ENCODE measurements around the gene SMG1.
"Not testable (repeated sequence)": the region's sequence is repeated elsewhere in the genome, so short reads cannot be mapped to it uniquely, and the experiment has no call there.

Gene SMG1

GRCh38 chr16:18797746-18798145 lies 128.5 kb downstream of the SMG1 start:
- DNase-seq = no peak

- DNase-seq = no peak
Measured at GRCh38 chr16:18796377-18796776, 129.8 kb downstream of the SMG1 start.

GRCh38 chr16:18792836-18793433 lies 133.3 kb downstream of the SMG1 start:
- DNase-seq = no peak

GRCh38 chr16:18789850-18790706 lies 136.1 kb downstream of the SMG1 start, which contains the start of gene RPS15A:
Gene RPS15A (minus strand): TSS chr16:18790334. CDS start chr16:18789113, 1,221 bp downstream.
- peak; percentile 98 for DNase-seq

- no peak for DNase-seq
Measured at GRCh38 chr16:18789515-18789849, 136.7 kb downstream of the SMG1 start.

GRCh38 chr16:18788828-18789514 lies 137.2 kb downstream of the SMG1 start:
- DNase-seq = no peak

- no peak for DNase-seq
Measured at GRCh38 chr16:18784917-18785623, 141.1 kb downstream of the SMG1 start.

- DNase-seq = no peak
Measured at GRCh38 chr16:18783430-18784341, 142.5 kb downstream of the SMG1 start.

GRCh38 chr16:18782697-18783429 lies 143.3 kb downstream of the SMG1 start:
- no peak for DNase-seq

- not testable (repeated sequence) for DNase-seq
Measured at GRCh38 chr16:18781232-18781631, 145.0 kb downstream of the SMG1 start.

- not testable (repeated sequence) for DNase-seq
Measured at GRCh38 chr16:18780460-18781026, 145.7 kb downstream of the SMG1 start.

GRCh38 chr16:18777664-18778063 lies 148.5 kb downstream of the SMG1 start:
- not testable (repeated sequence) for DNase-seq

- DNase-seq = not testable (repeated sequence)
Measured at GRCh38 chr16:18776334-18776733, 149.9 kb downstream of the SMG1 start.

GRCh38 chr16:18774651-18775050 lies 151.6 kb downstream of the SMG1 start:
- not testable (repeated sequence) for DNase-seq

- not testable (repeated sequence) for DNase-seq
Measured at GRCh38 chr16:18772171-18772570, 154.0 kb downstream of the SMG1 start.

GRCh38 chr16:18770336-18770962 lies 155.8 kb downstream of the SMG1 start:
- not testable (repeated sequence) for DNase-seq

- not testable (repeated sequence) for DNase-seq
Measured at GRCh38 chr16:18767217-18767616, 159.0 kb downstream of the SMG1 start.

- DNase-seq = not testable (repeated sequence)
Measured at GRCh38 chr16:18762713-18763112, 163.5 kb downstream of the SMG1 start.

- not testable (repeated sequence) for DNase-seq
Measured at GRCh38 chr16:18759598-18760520, 166.3 kb downstream of the SMG1 start.
